HG03565 (cell line): ENCODE data around the gene PLB1.

Source experiments
- ATAC-seq: cut with Tn5 transposase; IDR thresholded peaks from one replicate; pipeline ENCODE4 v1.9.1; 2021; ENCODE audit warnings: mild to moderate bottlenecking, moderate library complexity; ENCODE audit not compliant: unreplicated experiment

PLB1 gene

GRCh38 chr2:28623582-28624405 is 127.9 kb downstream of the PLB1 start:
- ATAC-seq, result no peak

GRCh38 chr2:28624436-28624792 is 128.6 kb downstream of the PLB1 start:
- no peak for ATAC-seq

DNA sequence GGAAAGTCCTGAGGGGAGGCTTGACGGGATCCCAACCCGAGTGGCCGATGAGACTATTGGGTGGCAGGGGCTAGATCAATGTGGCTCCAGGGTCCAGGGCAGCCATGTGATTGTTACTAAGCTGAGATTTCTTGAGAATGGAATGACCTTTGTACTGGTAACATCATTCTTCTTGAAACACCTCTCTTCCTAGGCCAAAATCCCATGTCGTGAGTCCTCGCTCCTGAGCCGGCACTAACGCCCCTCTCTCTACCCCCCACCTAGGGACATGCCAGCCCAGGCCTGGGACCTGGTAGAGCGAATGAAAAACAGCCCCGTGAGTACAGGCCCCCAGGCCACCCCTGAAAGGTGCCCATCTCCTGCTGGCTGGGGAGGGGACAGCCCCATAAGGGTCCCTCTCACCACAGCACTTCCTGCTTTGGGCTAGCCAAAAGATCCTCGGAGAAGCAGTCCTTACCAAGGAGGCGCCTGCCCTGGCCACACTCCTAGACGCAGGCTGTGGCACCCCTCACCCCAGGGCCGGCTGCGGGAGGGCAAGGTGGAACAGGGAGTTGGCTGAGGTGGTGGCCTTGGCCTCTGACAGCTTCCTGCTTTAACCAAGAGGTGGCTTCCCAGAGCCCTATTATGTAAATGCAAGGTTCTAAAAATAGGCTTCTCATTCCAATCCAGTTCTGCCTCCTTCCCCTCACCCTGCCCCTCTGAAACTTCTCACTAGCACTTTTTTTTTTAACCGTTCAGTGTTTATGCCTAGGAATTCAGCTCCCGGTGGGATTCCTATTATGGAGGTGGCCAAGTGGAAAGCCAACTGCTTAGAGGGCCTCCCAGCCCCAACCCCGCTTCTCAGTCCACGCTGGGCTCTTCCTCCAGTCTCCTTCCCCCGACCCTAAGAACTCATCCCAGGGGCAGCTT is 129.2 kb downstream of the PLB1 start:
- no peak for ATAC-seq

DNA sequence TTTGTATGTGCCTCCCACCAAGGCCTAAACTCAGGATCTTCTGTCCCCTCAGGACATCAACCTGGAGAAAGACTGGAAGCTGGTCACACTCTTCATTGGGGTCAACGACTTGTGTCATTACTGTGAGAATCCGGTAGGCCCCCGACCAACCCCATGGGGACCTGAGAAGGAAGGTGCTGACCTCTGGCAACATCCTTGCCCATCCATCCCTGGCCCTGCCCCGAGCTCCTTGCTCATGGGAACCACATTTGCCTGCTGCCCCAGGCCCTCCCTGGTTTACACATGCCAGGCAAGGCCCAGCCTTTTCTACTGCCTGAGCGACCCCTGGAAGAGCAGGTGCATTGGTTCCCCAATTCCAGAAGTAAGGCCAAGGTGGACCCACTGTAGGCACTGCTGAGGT is 130.5 kb downstream of the PLB1 start:
- ATAC-seq, result no peak

DNA sequence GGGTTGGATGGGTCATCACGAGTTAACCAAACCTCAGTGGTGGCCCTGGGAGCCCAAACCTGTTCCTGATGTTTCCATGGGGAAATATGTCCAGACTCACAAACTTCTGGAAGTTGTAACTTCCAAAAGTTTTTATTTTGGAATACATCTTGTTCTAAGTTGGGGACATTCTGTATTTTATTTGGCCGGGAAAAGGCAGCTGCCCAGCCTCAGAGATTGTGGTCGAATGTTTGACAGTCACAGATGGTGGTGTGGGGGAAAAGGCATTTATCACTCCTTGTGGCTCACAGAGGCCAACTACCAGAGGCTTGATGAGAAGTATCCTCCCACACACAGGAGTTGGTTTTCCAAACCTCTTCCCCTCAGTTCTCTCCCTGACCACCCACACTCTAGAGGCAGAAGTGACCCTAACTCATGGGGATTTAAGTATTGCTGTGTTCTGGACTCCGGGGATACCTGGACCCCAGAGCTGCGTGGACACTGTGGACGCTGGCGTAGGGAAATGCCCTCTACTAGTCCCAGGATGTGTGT is 131.1 kb downstream of the PLB1 start:
- ATAC-seq, result no peak

DNA sequence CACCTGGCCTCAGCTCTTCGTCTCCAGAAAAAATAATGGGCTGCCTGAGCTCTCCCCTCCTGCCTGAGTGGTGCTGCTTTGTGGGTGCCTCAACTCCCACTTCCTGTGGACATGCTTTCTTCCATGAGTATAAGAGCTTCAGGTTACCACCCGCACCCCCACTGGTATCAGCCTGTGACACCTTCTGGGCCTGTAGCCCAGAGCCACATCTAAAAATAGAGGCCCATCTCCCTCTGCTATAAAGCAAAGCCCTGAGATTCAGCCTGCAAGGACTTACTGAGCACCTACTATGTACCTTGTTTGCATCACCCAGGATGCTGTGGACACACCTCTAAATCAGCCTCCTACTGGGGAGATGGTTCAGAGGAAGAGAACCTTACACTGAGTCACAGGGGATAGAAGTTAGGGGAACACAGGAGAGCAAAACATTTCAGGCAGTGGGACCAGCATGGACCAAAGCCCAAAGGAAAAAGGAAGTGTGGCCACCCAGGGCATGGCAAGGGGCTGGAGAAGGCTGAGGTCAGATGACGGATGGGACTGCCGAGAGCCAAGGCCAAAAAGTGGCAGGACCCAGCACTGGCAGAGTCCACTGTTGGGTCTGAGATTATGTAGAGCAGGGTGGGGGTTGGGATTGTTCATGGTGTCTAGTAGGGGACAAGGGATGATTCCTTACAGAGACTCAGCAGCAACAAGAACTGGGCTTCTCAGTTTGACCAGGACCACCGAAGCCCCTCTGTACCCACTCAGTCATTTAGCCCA is 132.0 kb downstream of the PLB1 start:
- ATAC-seq, result no peak

- no peak for ATAC-seq
Observed at GRCh38 chr2:28628506-28628905, 132.6 kb downstream of the PLB1 start.

DNA sequence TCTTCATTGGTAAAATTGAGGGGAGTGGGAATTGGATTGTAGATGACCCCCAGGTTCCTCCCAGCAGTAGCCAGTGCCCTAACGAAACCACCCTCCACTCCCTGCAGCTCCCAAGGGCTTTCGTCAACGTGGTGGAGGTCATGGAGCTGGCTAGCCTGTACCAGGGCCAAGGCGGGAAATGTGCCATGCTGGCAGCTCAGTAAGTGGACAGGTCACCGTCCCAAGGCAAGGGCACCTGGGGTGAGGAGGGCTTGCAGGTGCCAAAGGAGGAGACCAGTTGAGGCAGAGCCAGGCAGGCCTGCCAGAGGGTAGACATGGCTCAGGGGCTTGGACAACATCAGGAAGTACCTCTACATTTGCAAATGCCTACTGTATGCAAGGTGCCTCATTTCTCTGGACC is 133.1 kb downstream of the PLB1 start:
- ATAC-seq, result no peak

DNA sequence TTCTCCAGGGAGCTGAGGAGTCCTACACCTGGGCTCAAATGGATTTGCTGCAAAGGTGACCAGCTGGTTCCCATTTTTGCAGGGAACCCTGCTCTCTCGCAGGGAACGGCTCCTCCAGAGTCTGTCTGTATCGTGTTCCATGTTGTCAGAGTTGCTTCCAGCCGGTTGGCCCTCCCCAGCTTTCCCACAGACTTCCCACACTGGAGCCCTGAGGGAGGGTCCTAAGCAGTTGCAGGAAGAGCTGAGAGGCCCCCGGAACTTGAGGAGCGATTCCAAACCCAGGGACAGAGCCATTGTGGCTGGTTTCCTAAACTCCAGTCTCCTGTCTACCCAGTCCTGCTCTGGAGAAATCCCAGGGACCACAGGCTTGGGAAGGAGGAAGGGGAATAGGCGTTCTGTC is 134.1 kb downstream of the PLB1 start:
- ATAC-seq, result no peak

GRCh38 chr2:28630341-28630740 is 134.5 kb downstream of the PLB1 start:
- ATAC-seq, result no peak

GRCh38 chr2:28631514-28632206 is 135.8 kb downstream of the PLB1 start:
- ATAC-seq, result no peak

DNA sequence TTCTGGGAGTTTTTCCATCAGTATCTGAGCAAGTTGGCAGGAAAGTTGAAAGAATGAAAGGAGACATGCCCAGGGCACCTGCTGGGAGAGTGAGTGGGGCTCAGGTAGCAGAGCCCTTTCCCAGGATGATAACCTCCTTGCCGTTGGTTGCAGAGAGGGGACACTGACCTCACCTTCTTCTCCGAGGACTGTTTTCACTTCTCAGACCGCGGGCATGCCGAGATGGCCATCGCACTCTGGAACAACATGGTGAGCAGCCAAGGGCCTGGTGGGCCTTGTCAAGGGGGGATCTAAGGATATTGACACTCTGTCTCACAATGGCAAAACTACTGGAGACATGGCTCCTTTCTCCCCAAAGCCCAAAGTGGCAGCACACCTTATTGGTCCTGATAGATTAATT is 136.9 kb downstream of the PLB1 start:
- ATAC-seq, result no peak

DNA sequence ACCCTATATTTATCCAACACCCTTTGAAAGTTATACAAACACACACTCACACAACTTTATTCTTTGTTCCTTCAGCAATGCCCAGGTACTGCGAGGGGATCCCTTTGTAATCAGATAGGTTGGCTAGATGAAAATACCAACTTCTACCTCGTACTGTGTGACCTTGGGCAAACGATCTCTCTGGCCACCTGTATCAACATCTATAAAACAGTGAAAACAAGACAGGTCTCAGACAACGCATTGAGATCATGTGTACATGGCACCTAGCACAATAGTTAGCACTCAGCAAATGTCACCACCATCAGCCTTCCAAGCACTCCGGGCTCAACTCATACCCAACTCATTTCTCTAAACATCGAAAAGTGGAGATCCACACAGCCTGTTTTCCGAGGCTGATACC is 137.3 kb downstream of the PLB1 start:
- no peak for ATAC-seq

- no peak for ATAC-seq
Observed at GRCh38 chr2:28633746-28634145, 137.9 kb downstream of the PLB1 start.

DNA sequence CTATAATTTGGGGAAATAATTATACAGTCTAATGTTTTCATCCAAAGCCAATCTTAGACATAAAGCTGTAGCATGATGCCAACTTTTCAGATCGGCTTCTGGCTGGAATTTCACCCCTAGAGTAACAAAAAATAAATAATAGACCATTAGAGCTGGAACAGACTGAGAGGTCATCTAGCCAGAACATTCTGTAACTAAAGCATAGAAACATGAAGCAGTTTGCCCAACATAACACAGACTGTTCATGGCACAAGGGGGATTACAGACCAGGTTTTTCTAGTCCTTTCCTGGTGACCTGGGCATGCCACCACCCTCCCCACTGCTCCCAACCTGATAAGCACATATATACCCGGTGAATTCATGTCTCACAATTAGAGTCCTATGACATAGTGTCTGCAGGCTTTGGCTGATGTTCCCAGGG is 139.3 kb downstream of the PLB1 start:
- no peak for ATAC-seq

GRCh38 chr2:28636491-28636890 is 140.6 kb downstream of the PLB1 start:
- ATAC-seq, result no peak

DNA sequence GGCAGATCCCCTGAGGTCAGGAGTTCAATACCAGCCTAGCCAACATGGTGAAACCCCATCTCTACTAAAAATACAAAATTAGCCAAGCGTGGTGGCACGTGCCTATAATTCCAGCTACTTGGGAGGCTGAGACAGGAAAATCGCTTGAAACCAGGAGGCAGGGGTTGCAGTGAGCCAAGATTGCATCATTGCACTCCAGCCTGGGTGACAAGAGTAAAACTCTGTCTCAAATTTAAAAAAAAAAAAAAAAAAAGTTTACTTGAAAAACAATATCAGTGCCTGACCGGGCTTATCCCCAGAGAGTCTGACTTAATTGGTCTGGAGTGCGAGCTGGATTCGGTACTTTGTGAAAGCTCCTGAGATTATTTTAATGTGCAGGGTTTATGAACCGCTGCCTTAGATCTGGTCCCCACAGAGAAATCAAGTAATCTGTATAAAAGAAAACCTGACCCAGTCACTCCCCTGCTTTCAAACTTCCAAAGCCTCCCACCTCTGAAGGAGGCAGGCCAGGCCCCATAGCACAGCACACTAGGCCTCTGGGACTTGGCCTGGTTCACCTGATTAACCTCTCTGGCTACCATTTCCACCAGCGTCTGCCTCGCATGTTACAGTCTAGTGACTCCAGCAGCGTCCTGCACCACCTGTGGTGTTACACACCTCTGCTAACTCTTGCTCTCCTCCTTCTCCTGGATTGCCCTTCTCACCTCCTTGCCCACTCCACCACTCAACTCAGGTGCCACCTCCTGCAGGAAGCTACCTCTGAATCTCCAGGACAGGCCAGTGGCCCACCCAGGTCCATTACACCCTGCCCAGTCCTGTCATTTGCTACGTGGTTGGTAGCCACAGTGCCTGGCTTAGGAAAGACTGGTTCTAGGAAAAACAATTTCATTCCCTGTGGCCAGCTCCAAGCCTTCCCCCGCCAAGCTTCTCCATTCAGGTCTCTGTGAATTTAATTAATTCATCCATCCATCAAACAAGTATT is 141.5 kb downstream of the PLB1 start:
- ATAC-seq, result no peak

DNA sequence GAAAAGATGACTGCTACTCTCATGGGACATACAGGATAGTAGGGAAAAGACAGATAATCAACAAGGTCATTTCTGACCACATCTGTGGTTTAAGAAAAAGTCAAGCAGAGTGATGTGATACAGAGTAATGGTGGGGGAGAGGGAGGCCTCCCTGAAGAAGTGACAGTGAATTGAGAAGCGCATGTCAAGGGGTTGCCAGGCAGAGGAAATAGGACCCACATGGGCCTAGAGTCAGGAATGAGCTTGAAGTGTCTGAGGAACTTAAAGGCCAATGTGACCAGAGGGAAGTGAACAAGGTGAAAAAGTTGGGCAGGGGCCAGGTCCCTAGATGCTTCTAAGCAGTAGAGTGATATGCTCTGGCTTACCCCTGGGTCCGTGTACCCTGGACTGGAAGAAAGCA is 142.2 kb downstream of the PLB1 start:
- no peak for ATAC-seq

GRCh38 chr2:28639092-28639691 is 143.3 kb downstream of the PLB1 start:
- no peak for ATAC-seq
